Measurements from ENCODE around the gene INAVA.

INAVA gene, protein sequence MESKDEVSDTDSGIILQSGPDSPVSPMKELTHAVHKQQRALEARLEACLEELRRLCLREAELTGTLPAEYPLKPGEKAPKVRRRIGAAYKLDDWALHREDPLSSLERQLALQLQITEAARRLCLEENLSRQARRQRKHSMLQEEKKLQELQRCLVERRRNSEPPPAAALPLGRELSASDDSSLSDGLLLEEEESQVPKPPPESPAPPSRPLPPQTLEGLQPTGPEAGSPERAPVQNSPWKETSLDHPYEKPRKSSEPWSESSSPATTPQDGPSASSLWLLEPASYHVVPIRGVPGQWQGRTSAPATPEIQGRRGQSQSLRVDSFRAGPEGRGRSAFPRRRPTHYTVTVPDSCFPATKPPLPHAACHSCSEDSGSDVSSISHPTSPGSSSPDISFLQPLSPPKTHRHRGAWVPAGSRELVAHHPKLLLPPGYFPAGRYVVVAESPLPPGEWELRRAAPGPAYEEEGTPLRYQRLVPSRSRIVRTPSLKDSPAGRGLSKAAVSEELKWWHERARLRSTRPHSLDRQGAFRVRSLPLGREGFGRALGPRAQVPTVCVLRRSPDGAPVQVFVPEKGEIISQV

DNA sequence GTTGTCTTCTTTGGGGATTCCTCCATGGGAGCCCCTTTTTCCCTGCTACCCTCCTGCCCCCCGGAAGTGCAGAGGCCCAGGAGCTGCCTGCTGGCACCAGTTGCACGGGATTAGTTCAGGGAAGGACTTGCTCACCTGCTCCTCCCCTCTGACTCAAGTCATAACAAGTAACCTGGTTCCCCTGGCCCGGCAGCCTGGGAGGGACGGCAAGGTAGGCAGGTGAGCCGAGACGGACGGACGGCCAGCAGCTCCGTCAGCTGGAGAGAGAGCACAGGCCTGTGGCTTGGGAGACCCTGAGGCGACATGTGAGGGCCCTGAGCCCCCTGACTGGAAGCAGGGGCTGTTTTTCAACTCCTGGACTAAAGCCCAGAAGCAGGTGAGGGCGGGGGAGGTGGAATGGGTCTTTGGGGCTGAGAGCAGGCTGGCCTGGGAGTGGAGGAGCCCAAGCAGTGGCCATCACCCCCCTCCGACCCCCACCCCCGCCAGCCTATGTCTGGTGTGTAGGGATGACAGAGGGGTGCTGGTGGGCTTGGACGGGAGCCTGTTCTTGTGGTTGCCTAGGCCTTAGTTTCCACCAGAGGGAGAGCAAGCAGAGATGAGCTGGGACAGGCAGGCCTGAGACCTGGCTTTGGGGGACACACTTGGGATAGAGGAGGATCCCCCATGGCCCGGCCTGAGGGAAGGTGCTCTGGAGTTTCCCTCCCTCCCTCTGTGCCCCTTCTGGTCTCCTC is at the start of gene INAVA:
Gene INAVA (plus strand): TSS at position 189 of the 731 bp plus-strand sequence. CDS start 3,501 bp downstream, outside the sequence.
- no peak for DNase-seq (ENCODE audit: low read depth in 3 of 3, low spot score in 1 of 3)

DNA sequence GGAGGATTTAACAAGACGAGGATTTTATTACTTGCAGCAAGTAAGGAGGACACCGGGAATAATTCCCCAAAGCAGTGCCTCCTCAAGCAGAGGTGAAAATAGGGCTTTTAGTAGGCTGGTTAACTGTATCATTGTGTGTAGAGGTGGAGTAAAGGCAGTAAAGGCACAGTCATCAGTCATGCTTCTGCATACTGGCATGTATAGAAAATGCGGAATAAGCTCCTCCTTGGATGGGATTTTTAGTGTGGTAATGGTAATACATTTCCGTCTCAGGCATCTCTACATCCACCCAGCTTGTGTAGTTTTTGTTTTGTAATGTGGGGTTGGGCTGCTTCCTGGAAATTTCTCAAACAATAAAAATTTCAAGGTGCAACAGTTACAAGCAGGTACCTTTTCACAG is 49.3 kb upstream of the INAVA start:
- no peak for DNase-seq (ENCODE audit: low read depth in 3 of 3, low spot score in 1 of 3)

DNA sequence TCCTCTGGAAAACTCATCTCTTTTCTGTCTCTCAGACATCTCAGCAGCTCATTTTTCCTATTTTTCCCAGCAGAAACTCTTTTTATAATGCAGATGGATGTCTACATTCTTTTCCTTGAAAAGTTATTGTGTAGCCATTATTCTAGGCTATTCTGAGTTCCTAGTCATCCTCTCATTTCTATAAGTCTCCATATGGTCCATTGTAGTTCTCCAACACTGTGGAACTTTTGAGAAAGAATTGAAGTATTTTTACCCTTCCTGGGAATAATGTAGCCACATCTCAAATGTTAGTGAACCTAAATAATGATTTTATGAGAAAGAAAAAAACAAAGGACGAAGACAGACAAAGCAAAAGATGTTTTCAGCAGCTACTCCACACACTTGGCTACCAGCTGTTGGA is 48.3 kb upstream of the INAVA start:
- no peak for DNase-seq (ENCODE audit: low read depth in 3 of 3, low spot score in 1 of 3)

DNA sequence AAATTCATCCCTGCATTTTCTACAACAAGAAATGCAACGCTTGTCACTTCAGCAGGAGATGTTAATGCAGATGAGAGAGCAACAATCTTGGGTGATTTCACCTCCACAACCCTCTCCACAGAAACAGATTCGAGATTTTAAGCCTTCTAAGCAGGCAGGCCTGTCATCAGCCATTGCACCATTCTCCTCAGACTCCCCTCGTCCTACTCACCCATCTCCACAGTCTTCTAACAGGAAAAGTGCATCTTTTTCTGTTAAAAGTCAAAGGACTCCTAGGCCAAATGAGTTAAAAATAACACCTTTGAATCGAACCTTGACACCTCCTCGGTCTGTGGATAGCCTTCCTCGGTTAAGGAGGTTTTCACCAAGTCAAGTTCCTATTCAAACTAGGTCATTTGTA is 45.3 kb upstream of the INAVA start:
- DNase-seq (ENCODE audit: low read depth in 3 of 3, low spot score in 1 of 3) = no peak

DNA sequence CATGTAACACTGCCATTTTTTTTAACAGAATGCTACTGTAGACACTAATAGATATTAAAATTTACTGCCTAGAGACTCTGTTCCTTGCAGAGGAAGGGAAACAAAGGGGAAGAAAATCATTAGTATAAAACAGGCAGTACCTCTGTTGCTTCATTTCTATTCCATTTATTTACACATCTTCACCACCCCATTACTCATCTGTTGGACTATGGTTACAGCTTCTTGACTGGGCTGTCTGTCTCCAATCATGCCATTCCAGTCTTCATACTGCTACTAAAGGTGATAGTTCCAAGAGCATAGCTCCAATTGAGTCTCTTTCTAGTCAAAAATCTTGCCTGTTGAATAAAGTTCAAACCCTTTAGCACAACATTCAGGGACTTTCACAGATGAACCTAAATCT is 44.1 kb upstream of the INAVA start:
- no peak for DNase-seq (ENCODE audit: low read depth in 3 of 3, low spot score in 1 of 3)

DNA sequence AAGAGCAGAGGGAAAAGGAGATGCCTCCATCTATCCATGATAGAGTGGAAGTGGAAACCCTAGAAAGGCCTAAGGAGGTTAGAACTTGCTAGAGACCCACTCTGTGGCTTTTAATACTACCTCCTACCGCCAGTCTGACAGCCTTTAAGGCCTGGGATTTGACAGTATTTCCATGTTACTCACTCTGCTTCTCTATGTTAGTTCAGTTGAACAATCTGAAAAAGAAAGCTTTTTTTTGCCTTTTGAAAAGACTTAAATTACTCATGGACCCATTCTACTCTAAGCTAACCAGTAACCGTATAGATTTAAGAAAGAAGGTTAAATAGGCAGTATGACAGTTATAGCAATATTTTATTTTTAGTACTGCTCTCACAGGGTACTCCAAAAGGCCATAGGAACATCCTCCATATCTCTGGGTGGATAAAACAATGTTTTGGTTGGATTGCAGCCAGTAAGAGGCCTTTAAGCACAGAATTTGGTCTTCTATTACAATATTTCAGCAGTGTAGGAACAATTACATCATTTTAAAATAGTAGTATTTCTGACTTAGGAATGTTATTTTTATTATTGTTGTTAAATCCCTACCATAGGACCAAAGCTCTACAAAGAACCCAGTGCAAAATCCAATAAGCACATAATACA is 37.9 kb upstream of the INAVA start:
- DNase-seq (ENCODE audit: low read depth in 3 of 3, low spot score in 1 of 3) = no peak

DNA sequence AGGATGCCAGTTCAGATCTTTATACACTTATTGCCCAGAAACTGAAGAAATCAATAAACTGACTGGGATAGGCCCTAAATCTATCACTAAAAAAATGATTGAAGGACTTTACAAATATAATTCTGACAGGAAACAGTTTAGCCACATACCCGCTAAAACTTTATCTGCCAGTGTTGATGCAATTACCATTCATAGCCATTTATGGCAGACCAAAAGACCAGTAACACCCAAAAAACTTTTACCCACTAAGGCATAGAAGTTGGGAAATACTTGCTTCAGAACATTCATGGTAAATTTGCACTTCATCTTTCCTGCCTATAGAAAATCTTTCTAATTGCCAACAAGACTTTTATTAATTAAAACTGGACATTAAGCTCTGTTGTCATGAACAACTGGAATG is 36.9 kb upstream of the INAVA start:
- DNase-seq (ENCODE audit: low read depth in 3 of 3, low spot score in 1 of 3) = no peak

DNA sequence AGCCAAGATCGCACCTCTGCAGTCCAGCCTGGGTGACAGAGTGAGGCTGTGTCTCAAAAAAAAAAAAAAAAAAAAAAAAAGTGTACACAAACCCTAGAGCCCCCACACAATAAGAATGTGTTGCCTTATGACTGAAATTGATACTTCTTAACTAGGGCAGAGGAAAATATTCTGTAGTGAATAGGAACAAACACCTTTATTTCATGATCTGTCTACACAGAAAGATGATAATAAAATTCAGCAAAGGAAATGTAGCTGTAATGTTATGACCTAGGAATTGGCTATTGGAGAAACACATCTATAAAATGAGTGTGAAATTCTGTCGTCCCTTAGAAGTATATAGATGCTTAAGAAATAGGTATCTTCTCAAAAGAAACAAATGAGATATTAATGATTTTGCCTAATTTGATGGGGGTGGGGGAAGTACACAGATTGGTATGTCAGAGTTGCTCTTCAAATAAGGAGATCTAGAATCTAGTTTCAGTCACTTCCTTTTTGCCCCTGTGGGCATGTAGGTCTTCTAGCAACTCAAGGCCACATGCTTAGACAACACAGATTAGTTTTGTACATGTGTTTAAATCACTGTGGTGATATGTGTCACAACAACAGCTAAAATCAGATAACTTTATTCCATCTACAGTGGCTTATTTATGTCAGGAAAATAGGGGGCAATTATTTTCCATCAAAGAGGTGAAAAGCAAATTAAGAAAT is 32.6 kb upstream of the INAVA start:
- no peak for DNase-seq (ENCODE audit: low read depth in 3 of 3, low spot score in 1 of 3)

DNA sequence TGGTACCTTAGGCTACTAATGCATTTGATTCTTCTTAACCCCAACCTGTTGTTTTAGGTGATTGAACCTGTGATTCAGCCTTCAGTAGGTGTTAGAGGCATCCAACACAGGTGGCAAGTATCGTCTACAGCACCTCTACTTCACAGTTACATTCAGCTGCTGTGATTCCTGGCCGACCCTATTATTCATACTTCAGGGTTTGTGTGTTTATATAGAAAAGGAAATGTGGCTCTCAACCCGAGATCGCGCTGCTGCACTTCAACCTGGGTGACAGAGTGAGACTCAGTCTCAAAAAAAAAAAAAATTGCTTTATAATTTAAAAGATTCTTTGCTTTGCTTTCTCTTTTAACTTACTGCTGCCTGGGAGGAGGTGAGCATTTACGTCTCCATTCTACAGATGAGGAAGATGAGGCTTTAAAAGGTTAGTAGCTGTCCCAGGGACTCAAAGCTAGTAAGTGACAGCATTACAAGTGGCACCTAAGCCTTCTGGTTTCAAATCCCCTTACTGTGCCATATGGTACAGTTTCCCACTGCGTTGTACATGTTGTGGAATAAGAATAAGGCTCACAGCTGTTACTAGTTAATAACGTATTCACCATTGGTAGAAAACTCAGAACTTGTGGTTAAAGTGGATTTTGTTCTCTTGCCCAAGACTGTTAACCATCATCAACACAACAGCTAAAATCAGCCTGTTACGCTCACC is 31.8 kb upstream of the INAVA start:
- no peak for DNase-seq (ENCODE audit: low read depth in 3 of 3, low spot score in 1 of 3)

DNA sequence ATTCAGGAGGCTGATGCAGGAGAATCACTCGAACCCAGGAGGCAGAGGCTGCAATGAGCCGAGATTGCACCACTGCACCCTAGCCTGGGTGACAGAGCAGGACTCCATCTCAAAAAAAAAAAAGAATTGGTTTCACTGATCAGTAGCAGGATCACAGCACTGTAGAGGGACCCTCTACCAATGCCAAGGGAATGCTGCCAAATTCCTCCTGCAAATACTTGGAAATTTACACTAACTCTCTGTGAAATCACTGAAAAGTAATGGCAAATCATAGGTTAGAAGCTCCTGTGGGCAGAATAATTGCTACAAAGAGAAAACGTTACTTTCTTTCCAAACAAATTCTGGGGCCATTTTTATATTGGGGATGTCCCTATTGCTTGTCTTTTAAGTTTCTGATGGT is 28.6 kb upstream of the INAVA start:
- no peak for DNase-seq (ENCODE audit: low read depth in 3 of 3, low spot score in 1 of 3)

DNA sequence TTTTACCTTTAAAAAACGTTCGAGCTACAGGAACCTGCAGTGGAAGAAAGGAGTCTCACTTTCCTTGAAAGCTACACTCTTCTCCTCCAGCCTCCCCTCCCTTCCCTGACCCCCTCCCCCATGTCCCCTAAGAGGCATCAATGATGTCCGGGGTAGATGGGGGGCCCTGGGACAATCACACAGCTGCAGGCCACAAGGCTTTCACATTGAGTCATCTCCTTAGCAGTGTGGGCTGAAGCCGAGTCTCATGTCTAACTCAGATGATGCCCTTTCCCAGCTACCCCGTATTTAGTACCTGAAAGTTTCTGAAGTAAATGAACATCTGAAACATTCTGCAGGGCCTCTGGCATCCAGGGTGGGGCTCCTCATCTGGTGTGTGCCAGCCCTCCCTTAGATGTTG is 28.2 kb upstream of the INAVA start:
- DNase-seq (ENCODE audit: low read depth in 3 of 3, low spot score in 1 of 3) = no peak

DNA sequence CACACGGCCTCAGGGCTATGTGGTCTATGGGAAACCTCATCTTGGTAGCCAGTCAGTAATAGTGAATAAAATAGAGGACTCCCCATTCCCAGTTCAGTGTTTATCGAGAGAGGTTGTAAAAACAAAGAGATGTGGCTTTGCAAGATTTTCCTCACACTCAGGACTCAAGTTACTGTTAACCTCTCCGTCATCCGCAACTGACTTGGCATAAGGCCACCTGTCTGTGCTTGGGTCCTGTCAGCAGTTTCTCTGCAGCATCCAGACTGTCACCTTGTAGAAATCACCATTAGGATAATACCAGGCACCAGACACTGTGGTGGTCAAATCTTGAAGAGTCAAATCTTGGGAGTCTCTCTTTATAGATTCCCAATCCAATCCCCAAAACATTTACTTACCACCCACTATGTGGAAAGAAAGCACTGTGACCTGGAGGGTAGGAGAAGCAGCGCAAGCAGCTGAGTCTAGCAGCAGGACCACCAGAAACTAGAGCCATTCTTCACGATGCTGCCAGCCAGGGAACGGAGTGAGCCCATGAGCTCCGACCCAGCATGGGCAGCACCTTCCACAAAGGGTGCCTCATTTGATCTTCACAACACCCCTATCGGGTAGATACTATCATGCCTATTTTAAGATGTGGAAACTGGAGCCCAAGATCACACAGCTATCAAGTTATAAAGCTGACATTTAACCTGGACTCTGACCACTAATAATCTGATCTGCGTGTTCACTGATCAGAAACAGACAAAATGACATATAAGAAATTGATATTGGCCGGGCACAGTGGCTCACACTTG is 27.5 kb upstream of the INAVA start:
- no peak for DNase-seq (ENCODE audit: low read depth in 3 of 3, low spot score in 1 of 3)

DNA sequence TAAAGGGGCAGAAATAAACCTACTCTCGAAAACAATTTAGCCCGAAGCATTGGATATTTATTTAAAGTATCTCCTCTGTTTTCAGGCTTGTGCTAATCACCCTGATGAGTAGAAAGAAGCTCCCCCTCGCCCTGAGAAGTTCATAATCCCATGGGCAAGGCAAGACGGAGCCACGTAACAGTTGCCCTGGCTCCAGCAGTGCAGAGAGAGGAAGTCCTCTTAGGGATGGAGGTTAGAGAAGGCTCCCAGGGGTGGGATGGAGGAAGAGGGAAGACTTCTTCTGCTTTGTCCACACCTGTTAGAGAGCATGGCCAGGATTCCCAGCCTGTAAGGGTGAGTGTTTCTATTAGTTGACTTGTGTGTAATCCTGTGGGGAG is 25.3 kb upstream of the INAVA start:
- no peak for DNase-seq (ENCODE audit: low read depth in 3 of 3, low spot score in 1 of 3)

DNA sequence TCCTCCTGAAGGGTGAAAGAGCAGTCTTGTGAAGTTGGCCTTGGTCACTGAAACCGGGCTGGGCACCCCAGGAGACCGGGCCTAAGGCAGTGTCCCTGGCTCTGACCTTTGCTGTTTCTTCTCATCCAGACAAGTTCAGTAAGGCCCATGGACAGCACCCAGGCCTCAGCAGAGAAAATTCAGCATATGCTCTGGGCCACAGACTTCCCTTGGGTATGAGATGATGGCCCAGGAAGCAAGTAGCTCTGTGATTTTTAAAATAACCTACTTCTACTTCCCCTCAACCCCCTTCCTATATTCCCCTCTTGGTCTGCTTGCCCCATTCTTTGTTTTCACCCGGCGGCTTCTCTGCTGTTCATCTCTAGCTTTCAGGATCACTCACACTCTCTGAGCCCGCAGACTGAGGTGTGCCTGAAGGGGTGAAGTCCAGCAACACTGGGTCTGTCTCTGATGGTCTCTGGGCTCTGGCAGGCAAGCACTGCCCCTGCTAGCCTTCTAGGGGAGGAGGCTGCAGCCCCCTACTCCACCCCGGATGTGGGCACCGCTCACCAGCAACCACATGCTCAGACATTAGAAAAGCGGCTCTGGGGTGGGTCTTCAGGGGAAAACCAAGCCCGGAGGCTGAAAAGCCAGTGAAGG is 24.8 kb upstream of the INAVA start:
- no peak for DNase-seq (ENCODE audit: low read depth in 3 of 3, low spot score in 1 of 3)

DNA sequence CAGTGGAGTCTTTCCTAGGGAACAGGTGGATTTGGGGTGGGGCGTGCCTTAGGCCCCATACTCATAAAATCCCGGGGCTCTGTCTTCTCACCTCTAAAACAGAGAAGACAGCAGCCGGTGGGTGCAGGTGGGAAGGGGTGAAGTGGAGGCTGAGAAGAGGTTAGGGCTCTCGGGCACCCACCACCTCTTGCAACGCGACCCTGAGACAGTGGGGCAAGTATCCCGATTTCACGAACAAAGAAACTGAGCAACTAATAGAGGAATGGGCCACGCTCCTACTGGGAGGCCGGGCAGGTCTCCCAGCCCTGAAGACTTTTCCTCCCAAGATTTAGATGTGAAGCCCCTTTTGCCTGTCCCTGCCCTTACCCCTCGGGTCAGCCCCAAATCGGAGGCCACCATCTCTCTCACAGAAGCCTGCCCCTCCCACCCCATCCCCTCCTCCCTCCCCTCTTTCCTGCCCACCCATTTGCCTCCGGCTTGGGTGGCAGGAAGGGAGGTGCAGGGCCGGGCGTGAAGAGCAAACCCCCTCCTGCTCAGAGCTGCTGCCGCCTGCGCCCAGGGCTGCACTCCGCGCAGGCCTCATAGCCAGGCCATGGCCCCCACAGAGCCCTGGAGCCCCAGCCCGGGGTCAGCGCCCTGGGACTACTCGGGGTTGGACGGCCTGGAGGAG is 22.1 kb upstream of the INAVA start, which contains the start of gene GPR25:
Gene GPR25 (plus strand): TSS at position 536 of the 670 bp plus-strand sequence. CDS start 57 bp downstream, at position 593.
- no peak for DNase-seq (ENCODE audit: low read depth in 3 of 3, low spot score in 1 of 3)

DNA sequence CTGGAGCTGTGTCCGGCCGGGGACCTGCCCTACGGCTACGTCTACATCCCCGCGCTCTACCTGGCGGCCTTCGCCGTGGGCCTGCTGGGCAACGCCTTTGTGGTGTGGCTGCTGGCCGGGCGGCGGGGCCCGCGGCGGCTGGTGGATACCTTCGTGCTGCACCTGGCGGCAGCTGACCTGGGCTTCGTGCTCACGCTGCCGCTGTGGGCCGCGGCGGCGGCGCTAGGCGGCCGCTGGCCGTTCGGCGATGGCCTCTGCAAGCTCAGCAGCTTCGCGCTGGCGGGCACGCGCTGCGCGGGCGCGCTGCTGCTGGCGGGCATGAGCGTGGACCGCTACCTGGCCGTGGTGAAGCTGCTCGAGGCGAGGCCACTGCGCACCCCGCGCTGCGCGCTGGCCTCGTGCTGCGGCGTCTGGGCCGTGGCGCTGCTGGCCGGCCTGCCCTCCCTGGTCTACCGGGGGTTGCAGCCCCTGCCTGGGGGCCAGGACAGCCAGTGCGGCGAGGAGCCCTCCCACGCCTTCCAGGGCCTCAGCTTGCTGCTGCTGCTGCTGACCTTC is 21.5 kb upstream of the INAVA start:
- no peak for DNase-seq (ENCODE audit: low read depth in 3 of 3, low spot score in 1 of 3)

DNA sequence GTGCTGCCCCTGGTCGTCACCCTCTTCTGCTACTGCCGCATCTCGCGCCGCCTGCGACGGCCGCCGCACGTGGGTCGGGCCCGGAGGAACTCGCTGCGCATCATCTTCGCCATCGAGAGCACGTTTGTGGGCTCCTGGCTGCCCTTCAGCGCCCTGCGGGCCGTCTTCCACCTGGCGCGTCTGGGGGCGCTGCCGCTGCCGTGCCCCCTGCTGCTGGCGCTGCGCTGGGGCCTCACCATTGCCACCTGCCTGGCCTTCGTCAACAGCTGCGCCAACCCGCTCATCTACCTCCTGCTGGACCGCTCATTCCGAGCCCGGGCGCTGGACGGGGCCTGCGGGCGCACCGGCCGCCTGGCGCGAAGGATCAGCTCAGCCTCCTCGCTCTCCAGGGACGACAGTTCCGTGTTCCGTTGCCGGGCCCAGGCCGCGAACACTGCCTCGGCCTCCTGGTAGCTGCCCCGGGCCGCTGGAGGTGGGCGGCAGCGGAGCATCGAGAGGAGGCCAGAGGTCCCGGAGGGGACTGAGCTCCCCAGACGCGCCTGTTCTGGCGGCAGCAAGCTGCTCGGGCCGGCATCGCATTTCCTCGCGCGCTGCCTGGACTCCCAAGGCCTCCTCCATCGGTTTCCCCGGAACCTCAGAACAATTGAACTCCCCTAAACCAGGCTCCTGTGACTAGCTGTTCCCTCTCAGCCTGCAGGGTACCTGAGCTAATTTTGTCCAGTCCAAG is 20.9 kb upstream of the INAVA start:
- no peak for DNase-seq (ENCODE audit: low read depth in 3 of 3, low spot score in 1 of 3)

DNA sequence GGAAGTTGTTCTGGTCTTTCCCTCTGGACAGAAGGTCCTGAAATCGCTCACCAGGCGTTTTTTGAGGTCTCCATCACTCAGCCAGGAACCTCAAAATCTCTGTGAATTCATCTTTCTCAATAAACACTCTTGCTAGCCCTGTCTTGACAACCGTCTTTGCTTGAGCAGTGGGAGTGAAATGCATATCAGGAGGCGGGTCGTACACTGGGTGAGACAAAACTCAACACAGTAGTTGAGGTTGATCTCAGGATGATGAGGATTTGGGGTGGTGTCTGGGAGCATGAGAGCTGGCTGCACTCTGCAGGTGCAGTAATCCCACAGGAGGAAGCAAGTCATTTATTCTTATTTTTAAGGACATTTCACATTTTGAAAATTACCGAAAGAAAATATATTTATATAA is 20.0 kb upstream of the INAVA start:
- DNase-seq (ENCODE audit: low read depth in 3 of 3, low spot score in 1 of 3) = no peak
